Sigmoid colon (tissue), 3 donors: ENCODE data around the gene TMEM164.

Experiments used
- POLR2A ChIP-seq, 2 donors: fragments of 450-650 bp; IDR thresholded peaks; one replicate each; pipeline ENCODE4 v1.6.1; 2016; ENCODE audit warnings: antibody characterized with exemption in 2 of 2, mild to moderate bottlenecking in 2 of 2, moderate library complexity in 2 of 2
- TF ChIP-seq, protein P1 (sequence below), 4 experiments: fragments of 450-650 bp in 3 of 4; fragments of 200-600 bp in 1 of 4; IDR thresholded peaks; one replicate each; pipeline ENCODE4 v1.5.1; 2016 to 2019; ENCODE audit warnings: antibody characterized with exemption in 4 of 4, mild to moderate bottlenecking in 3 of 4, moderate library complexity in 2 of 4

DNA sequence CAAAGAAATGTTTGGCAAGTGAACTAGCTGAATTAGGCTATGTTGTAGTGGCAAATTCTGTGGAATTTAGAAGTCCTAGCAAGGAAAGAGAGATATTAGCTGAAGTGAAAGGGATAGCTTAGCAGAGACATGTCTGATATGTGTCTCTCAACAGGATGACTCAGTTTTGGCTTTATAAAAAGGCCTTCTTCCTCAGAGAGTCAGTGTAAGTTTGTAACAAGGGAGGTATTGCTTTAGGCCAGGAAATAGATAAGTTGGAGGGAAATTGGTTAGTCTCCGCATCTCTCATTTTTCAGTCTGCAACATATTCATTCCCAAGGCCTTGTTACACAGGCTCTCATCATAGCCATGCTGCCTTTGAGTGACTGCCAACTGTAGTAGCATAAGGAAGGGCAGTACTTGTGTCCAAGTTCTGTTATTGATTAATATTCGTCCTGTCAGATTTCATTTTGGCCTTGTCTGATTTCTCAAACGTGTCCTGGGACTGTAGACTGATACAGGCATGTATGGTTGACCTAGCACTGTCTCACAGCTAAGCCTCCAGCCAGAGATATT, 4.0 kb downstream of the TMEM164 start:
- TF ChIP-seq, protein P1, sequence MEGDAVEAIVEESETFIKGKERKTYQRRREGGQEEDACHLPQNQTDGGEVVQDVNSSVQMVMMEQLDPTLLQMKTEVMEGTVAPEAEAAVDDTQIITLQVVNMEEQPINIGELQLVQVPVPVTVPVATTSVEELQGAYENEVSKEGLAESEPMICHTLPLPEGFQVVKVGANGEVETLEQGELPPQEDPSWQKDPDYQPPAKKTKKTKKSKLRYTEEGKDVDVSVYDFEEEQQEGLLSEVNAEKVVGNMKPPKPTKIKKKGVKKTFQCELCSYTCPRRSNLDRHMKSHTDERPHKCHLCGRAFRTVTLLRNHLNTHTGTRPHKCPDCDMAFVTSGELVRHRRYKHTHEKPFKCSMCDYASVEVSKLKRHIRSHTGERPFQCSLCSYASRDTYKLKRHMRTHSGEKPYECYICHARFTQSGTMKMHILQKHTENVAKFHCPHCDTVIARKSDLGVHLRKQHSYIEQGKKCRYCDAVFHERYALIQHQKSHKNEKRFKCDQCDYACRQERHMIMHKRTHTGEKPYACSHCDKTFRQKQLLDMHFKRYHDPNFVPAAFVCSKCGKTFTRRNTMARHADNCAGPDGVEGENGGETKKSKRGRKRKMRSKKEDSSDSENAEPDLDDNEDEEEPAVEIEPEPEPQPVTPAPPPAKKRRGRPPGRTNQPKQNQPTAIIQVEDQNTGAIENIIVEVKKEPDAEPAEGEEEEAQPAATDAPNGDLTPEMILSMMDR (IDR thresholded peaks at IDR 0.05), result no peak
- no peak for TF ChIP-seq POLR2A (IDR thresholded peaks at IDR 0.05)
